Lung microvascular endothelial cell (primary cell): ENCODE data around the gene LRRC75A. TPM values are rescaled to one million over a fixed set of nuclear protein-coding genes. Genes with fewer than 3 reads are reported as not detected.
A peak's percentile ranks its signal among the peaks of the same experiment; 100 is the strongest.
"Not testable (repeated sequence)": the region's sequence is repeated elsewhere in the genome, so short reads cannot be mapped to it uniquely, and the experiment has no call there.

Experiments used
- DNase-seq, 2 donors: peaks; one replicate each; pipeline versions ENCODE4 v3.0.0 to v3.0.0-alpha.2; 2010; ENCODE audit warnings: low read depth in 2 of 2
- total RNA-seq: library from RNA; depleted of rRNA; stranded (reverse); fragments of >200 nt; gene quantifications from 2 replicates; pipeline ENCODE4 v1.2.1, GENCODE V29; 2014

The LRRC75A gene
- total RNA-seq, 1 donor from 2014 or later = 0.99 TPM

DNA sequence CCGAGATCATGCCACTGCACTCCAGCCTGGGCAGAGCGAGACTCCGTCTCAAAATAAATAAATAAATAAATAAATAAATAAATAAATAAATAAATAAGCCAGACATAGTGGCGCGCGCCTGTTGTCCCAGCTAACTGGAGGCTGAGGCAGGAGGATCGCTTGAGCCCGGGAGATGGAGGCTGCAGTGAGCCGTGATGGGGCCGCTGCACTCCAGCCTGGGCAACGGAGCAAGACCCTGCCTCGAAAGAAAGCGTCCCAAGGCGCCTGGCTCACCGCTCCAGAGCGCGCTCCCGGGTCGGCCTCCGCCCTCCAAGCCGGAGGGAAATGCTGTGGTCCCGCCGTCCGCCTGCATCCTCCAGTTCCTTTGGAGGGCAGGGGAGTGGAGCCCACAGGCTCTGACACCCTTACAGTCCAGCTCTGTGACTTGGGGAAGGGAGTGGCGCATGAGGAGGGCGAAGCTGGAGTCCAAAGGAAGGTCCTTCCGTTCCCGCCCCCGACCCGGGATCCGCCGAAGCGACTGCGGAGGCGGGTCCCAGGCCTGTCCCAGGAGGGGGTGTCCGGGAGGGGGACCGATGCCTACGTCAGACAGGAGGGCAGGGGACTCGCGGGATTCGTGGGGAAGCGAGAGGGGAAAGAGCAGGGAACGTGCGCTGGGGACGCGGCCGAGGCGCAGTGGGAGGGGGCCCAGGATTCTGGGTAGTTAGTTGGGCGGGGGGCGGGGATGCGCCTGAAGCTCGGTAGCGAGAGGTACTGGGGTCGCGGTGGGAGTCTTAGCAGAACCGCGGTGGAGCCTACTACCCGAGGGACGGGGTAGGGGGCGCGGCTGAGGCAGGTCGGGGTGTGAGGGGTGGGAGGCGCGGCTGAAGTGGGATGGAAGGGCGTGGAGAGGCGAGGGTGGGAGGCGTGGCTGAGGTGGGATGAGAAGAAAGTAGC, 85.0 kb downstream of the LRRC75A start:
- peak; percentile 21 to 39 for DNase-seq

DNA sequence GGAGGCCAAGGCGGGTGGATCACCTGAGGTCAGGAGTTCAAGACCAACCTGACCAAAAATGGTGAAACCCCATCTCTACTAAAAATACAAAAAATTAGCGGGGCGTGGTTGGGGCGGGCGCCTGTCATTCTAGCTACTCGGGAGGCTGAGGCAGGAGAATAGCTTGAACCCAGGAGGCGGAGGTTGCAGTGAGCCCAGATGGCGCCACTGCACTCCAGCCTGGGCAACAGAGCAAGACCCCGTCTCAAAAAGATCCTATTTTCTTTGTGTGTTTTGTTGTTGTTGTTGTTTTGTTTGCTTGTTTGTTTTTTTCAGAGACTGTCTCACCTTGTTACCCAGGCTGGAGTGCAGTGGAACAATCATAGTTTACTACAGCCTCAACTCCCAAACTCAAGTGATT, 88.1 kb downstream of the LRRC75A start:
- not testable (repeated sequence) for DNase-seq

DNA sequence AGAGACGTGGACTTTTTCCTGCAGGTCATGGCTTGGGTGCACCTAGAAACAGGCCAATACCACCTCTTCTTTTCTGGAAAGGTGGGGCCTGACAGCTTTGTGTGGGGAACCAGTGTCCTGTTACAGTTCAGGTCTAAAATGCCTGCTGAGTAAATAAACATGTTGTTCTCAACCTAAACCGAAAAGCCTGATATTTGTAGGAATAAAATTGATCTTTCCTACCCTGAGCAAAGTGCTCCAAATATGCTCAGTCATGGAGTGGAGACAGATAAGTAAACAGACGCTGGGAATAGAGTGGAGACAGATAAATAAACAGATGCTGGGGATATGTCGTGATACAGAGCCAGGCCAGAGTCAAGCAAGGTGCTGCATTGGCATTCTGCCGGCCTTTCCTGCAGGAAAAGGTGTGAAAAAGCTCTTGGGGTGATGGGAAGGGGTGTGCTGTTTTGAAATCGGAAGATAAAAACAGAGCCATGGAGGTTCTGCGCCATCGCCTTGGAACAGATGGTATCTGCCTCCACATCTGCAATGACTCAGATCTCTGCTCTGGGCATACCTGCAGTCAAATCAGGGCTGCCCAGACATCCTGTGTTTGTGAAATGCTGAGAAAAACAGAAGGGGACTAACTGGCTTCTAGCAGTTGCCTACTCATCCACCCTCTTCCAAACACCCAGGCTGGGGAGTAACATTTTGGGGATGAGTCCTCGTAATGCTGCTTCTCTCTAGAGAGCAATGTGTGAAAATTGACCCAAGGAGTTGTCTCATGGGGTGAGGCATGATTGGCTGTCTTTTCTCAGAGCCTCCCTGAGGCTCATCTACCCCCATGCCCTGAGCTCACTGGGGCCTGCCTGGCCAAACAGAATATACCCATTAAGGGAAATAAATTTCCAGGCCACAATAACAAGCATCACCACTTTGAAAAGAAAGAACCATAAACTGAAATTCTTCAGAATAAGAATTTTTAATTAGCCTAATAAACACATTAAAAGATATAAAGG, 93.4 kb downstream of the LRRC75A start:
- DNase-seq = peak in 1 of 2 donors; percentile 68

DNA sequence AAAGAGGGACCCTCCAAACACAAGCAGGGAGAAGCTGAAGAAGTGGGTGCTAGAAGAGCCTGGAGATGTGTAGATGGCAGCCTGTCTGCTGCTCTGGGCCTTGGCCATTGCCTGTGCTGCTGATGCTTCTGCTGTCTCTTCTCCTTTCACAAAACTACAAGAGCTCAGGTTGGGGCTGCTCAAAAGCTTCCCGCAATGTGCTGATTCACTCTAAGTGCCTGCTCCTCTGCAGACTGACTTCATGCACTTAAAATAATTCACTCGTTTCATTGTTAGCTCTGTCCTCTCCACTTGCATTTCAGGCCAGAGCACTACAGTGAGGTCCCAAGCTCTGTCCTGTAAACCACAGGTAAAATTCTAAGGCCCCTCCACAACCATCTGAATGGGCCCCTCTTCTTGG, 95.3 kb downstream of the LRRC75A start:
- peak in 1 of 2 donors; percentile 31 for DNase-seq

DNA sequence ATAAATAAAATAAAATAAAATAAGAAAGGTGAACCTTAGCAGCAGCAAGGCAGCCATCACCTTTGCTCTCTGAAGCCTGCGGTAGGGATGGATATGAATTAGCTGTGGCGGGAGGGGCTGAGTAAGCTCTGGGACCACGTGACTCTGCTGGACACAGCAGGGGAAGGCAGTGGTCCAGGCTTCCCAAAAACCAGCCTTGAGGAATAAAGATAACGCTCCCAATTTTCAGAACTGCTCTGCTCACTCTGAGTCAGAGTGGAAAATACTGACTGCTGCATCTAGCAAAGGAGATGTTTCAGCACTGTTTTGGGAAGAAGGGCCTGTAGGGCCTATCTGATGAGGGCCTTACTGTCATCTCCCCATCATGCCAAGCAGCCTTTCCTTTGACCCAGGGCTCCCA, 96.1 kb downstream of the LRRC75A start:
- DNase-seq = not testable (repeated sequence)

DNA sequence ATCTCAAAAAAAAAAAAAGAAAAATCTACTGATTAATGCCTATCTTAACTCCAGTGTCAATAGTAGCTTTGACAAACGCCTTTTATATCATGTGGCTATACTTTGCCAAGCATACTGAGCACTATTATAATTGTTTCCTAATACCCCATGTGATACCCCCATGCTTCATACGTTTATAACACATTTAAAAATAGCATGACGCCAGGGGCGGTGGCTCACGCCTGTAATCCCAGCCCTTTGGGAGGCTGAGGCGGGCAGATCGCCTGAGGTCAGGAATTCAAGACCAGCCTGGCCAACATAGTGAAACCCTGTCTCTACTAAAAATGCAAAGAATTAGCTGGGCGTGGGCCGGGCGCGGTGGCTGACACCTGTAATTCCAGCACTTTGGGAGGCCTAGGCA, 99.5 kb downstream of the LRRC75A start:
- not testable (repeated sequence) for DNase-seq

Other genes with a start within 250 kb of the LRRC75A start
- gene CENPV, start 138.7 kb downstream of the LRRC75A start, total RNA-seq = 2.8 and 13.1 TPM in 2 replicates
- gene UBB, start 111.1 kb downstream of the LRRC75A start, total RNA-seq = 2,180 and 2,800 TPM in 2 replicates
- 23.2 and 29.4 TPM in 2 replicates for gene TRPV2, start 76.6 kb downstream of the LRRC75A start, total RNA-seq
- gene ZNF287, start 77.0 kb upstream of the LRRC75A start, total RNA-seq = 2.0 and 2.2 TPM in 2 replicates
- gene ZNF624, start 161.7 kb upstream of the LRRC75A start, total RNA-seq = 3.5 and 5.4 TPM in 2 replicates
- gene CCDC144A, start 198.0 kb upstream of the LRRC75A start, total RNA-seq = under 0.01 and 2.6 TPM in 2 replicates